ENCODE measurements around the gene TEX264.

- TF ChIP-seq GATA2 (IDR thresholded peaks at IDR 0.05; ENCODE audit: low read depth, low read length) (no peak), GATA3 (IDR thresholded peaks at IDR 0.05; ENCODE audit: low read depth, low read length) (no peak)
Observed at GRCh38 chr3:51702156-51702555, 31.1 kb downstream of the TEX264 start.

Data from SH-SY5Y (cell line).